Omental fat pad (tissue), 4 donors: Measurements from ENCODE around the gene PIK3R5. TPM values are rescaled to one million over a fixed set of nuclear protein-coding genes. Genes with fewer than 3 reads are reported as not detected.

ENCODE experiments used
- ATAC-seq: fragments of 150-250 bp; one replicate; pipeline ENCODE4 v1.9.1; 2016; ENCODE audit warnings: mild to moderate bottlenecking, moderate library complexity; ENCODE audit not compliant: low FRiP score
- DNase-seq: peaks from one replicate; pipeline ENCODE4 v3.0.0-alpha.2; 2019; ENCODE audit warnings: low spot score
- total RNA-seq, 4 donors: library from RNA; depleted of rRNA; stranded (reverse); fragments of >200 nt; gene quantifications; one replicate each; pipeline ENCODE4 v1.1.0, GENCODE V29; 2016
- TF ChIP-seq, protein P1 (sequence below), 3 donors: fragments of 450-650 bp; IDR thresholded peaks; one replicate each; pipeline ENCODE4 v1.5.1; 2016 to 2017; ENCODE audit warnings: antibody characterized with exemption in 3 of 3, mild to moderate bottlenecking in 3 of 3, moderate library complexity in 2 of 3

Gene PIK3R5
- total RNA-seq, 4 donors from 2014 or later = 18.9 to 60.2 (median 37.8) TPM

DNA sequence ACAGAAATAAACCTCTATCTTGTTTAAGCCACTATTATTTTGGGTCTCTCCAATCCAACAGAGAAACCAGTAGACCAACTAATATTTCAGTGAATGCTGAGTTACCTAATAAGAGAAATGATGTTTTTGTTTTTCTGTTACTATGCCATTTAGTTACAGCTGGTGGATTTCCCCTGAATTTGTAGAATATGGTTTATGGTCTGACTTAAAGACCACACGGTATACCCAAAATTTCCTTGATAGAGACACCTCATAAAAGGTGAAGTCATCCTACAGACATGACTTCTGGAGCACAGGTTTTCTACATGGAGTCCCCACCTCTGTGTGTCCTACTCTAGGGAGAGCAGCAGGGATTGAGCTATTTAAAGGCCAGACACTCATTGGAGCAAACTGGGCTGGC is 13.3 kb downstream of the PIK3R5 start:
- TF ChIP-seq, protein P1, sequence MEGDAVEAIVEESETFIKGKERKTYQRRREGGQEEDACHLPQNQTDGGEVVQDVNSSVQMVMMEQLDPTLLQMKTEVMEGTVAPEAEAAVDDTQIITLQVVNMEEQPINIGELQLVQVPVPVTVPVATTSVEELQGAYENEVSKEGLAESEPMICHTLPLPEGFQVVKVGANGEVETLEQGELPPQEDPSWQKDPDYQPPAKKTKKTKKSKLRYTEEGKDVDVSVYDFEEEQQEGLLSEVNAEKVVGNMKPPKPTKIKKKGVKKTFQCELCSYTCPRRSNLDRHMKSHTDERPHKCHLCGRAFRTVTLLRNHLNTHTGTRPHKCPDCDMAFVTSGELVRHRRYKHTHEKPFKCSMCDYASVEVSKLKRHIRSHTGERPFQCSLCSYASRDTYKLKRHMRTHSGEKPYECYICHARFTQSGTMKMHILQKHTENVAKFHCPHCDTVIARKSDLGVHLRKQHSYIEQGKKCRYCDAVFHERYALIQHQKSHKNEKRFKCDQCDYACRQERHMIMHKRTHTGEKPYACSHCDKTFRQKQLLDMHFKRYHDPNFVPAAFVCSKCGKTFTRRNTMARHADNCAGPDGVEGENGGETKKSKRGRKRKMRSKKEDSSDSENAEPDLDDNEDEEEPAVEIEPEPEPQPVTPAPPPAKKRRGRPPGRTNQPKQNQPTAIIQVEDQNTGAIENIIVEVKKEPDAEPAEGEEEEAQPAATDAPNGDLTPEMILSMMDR (IDR thresholded peaks at IDR 0.05) = no peak
- DNase-seq (no peak), ATAC-seq (no peak)

DNA sequence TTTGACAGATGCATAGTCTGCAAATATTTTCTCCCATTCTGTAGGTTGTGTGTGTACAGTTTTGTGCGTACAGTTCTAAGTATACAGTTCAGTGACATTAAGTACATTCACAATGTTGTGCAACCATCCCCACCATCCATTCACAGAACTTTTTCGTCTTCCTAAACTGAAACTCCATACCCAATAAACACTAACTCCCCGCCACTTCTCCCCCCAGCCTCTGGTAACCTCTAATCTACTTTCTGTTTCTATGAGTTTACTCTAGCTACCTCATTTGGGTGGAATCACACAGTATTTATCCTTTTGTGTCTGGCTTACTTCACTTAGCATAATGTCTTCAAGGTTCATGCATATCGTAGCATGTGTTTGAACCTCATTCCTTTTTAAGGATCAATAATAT is 14.3 kb downstream of the PIK3R5 start:
- ATAC-seq (no peak), DNase-seq (no peak)
- TF ChIP-seq, protein P1 (IDR thresholded peaks at IDR 0.05) = no peak

DNA sequence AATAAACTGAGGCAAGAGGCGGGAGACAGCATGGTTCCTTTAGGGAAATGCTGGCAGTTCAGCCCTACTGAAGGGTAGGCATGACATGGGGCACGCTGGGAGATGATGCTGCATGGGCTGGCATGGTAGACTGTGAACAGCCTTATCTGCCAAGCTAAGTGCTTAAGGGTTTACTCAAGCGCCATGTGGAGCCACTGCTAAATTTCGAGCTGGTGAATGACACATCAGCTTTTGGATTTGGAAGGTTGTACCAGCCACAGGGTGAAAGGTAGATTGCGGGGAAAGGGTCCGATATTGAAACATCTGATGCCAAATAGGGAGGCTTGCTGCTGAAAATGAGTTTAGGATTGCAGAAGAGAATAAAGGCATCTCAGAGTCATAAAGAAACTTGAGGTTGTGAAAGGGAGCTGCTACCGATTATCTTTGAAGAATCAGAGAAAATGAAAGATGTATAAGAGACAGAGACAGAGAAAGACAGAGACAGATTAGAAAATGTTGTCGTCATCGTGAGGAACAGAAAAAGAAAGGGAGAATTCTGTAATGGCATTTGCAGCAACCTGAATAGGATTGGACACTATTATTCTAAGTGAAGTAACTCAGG is 16.3 kb downstream of the PIK3R5 start:
- TF ChIP-seq, protein P1 (IDR thresholded peaks at IDR 0.05) = no peak
- ATAC-seq (no peak), DNase-seq (no peak)

DNA sequence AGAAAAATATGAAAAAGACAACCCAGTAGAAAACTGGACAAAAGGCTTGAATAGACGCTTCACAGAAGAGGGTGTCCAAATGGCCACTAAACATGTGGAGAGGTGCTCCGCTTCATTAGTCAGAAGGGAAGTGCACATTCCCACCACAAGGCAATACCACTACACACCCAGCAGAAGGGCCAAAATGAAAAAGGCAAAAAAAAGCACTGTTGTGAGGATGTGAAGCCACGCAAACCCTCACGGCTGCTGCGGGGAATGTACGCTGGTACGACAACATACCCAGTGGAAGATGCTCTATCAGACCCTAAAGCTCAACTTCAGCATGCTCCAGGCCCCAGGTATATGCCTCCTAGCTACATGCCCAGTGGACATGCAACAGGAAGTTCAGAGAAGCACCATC is 17.0 kb downstream of the PIK3R5 start:
- DNase-seq (no peak), ATAC-seq (no peak)
- TF ChIP-seq, protein P1 (IDR thresholded peaks at IDR 0.05) = no peak

DNA sequence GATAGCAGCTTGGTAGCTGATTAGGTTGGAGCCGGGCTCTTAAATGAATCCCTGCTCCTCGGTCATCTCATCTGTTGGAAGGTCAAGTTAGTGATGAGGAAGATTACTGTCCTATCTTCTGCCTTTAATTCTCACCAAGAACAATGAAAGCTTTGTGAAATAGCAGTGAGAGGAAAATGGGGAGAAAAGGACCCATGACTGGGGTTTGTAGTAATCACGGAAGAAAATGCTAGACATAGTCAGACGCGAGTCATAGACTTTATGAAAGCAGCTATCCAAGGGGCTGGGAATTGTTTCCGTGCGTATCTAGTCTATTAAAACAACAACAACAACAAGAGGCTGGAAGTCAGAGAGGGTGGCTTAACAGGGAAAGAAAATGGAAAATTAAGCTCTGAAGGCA is 18.3 kb downstream of the PIK3R5 start:
- ATAC-seq = no peak
- TF ChIP-seq, protein P1 (IDR thresholded peaks at IDR 0.05) = no peak

DNA sequence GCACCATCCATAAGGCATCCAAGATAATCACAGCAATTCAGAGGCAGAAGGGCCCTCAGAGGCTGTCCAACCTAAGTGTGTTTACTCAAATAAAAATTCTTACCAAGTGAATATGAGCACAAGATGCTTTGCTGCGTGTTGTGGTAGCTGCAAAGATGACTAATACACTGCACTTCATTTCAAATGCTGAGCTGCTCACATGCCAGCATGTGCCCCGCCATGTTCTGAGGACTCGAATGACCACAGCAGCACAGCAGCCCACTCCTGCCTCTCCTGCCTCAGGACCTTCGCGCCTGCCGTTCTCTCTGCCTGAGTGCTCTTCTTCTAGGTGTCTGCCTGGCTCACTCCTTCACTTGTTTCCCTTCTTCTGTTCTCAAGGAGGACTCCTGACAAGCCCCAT is 19.0 kb downstream of the PIK3R5 start:
- TF ChIP-seq, protein P1 (IDR thresholded peaks at IDR 0.05) = no peak
- ATAC-seq (no peak), DNase-seq (no peak)

More for the DNA sequence above, 18.3 kb downstream of the PIK3R5 start:
- no peak for DNase-seq

DNA sequence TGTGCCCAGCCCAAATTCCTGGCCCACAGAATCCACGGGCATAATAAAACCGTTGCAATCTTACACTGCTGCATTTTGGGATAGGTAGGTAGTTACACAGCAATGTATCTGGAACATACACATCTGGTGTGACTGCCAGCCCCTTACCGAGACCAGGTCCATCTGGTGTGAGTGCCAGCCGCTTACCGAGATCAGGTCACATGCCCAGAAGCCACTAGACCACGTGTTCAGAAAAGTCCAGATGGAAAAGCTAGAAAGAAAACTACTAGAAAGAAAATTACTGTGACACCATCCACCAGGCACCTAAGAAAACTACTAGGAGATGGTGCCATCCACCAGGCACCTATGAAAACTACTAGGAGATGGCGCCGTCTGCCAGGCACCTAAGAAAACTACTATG is 19.4 kb downstream of the PIK3R5 start:
- DNase-seq (no peak), ATAC-seq (no peak)
- TF ChIP-seq, protein P1 (IDR thresholded peaks at IDR 0.05) = no peak
